OCI-LY7 (cell line): ENCODE measurements around the gene RASGRP3. TPM values are rescaled to one million over a fixed set of nuclear protein-coding genes. Genes with fewer than 3 reads are reported as not detected.
"Not testable (repeated sequence)": the region's sequence is repeated elsewhere in the genome, so short reads cannot be mapped to it uniquely, and the experiment has no call there.

Source experiments
- BruUV-seq: library from RNA; stranded (reverse); fragments of 400-500 nt; replicated peaks from 2 replicates; lab custom pipeline; 2021; lab: Mats Ljungman, UMichigan
- CTCF ChIA-PET: fragments of 300-600 bp; sonication (Branson Sonifier 250); formaldehyde crosslinking; loops from one replicate; lab custom pipeline; 2022; ENCODE audit warnings: antibody characterized with exemption; ENCODE audit not compliant: unreplicated experiment; lab: Charles Lee
- POLR2A ChIA-PET: fragments of 300-600 bp; sonication (Branson Sonifier 250); formaldehyde crosslinking; loops from one replicate; lab custom pipeline; 2022; ENCODE audit warnings: antibody characterized with exemption; lab: Charles Lee
- DNase-seq: peaks from one replicate; pipeline ENCODE4 v3.0.0-alpha.2; 2015; ENCODE audit warnings: low spot score
- H2AFZ ChIP-seq: fragments of 200-600 bp; sonication (generic), shearing (Covaris generic); 2 replicates; pipeline ENCODE4 v1.6.1; 2014; ENCODE audit warnings: mild to moderate bottlenecking, antibody characterized with exemption, low read length, moderate library complexity
- H3K27ac ChIP-seq: fragments of 200-600 bp; sonication (generic); 2 replicates; pipeline ENCODE4 v1.5.1; 2014; ENCODE audit warnings: mixed run types, low read depth, mild to moderate bottlenecking, moderate library complexity, low read length, inconsistent platforms; ENCODE audit not compliant: poor library complexity, severe bottlenecking
- H3K36me3 ChIP-seq: fragments of 200-600 bp; sonication (generic); 2 replicates; pipeline ENCODE4 v1.6.1; 2014; ENCODE audit warnings: mild to moderate bottlenecking, antibody characterized with exemption, low read length, moderate library complexity, mixed read lengths; ENCODE audit not compliant: insufficient read depth
- H3K4me1 ChIP-seq: fragments of 200-600 bp; sonication (generic); 2 replicates; pipeline ENCODE4 v1.5.1; 2014; ENCODE audit warnings: mild to moderate bottlenecking, low read length; ENCODE audit not compliant: insufficient read depth, poor library complexity, severe bottlenecking
- H3K4me2 ChIP-seq: fragments of 200-600 bp; sonication (generic); 2 replicates; pipeline ENCODE4 v1.6.1; 2014; ENCODE audit warnings: mild to moderate bottlenecking, low read length
- H3K4me3 ChIP-seq: fragments of 200-600 bp; sonication (generic); 2 replicates; pipeline ENCODE4 v1.5.1; 2014; ENCODE audit warnings: mild to moderate bottlenecking, low read depth, low read length; ENCODE audit not compliant: poor library complexity, severe bottlenecking
- H3K79me2 ChIP-seq: fragments of 200-600 bp; sonication (generic); 2 replicates; pipeline ENCODE4 v1.6.1; 2016; ENCODE audit warnings: low read depth, mild to moderate bottlenecking, low read length, moderate library complexity, mixed read lengths; ENCODE audit not compliant: insufficient read depth
- H3K9me2 ChIP-seq: fragments of 200-600 bp; sonication (generic); 2 replicates; pipeline ENCODE4 v1.6.1; 2016; ENCODE audit warnings: mild to moderate bottlenecking, low read length, mixed read lengths; ENCODE audit not compliant: insufficient read depth
- H3K9me3 ChIP-seq: fragments of 200-600 bp; sonication (generic); 2 replicates; pipeline ENCODE4 v1.6.1; 2014; ENCODE audit warnings: mild to moderate bottlenecking, mixed run types, low read length, mixed read lengths
- H4K20me1 ChIP-seq: fragments of 200-600 bp; sonication (generic); 2 replicates; pipeline ENCODE4 v1.6.1; 2014; ENCODE audit warnings: mild to moderate bottlenecking, antibody characterized with exemption, low read length, moderate library complexity, mixed read lengths; ENCODE audit not compliant: insufficient read depth
- EZH2phosphoT487 ChIP-seq: fragments of 200-600 bp; sonication (generic); IDR thresholded peaks from 2 replicates; pipeline ENCODE4 v1.6.1; 2018; ENCODE audit warnings: low read depth, borderline replicate concordance, mild to moderate bottlenecking, mixed run types, antibody characterized with exemption, low read length, moderate library complexity, mixed read lengths
- intact Hi-C: fragments of 100-400 bp; cut with micrococcal nuclease; formaldehyde crosslinking; loops from one replicate; pipeline ENCODE4 v1.10.0; 2022; ENCODE audit not compliant: unreplicated experiment
- total RNA-seq, 2 experiments: library from RNA; depleted of rRNA in 1 of 2; stranded (reverse); fragments of >200 nt in 1 of 2; shearing (Covaris generic) in 1 of 2; gene quantifications; 2 replicates each; pipeline ENCODE4 v1.2.3, GENCODE V29; 2014 to 2022
- TF ChIP-seq, protein P1 (sequence below): fragments of 200-600 bp; sonication (generic); conservative IDR thresholded peaks from 2 replicates; pipeline ENCODE4 v1.5.1; 2014; ENCODE audit warnings: mild to moderate bottlenecking, antibody characterized with exemption, low read length, moderate library complexity, mixed read lengths

Gene RASGRP3
- total RNA-seq, 2 experiments from 2014 or later: 5.1 to 8.7 TPM

DNA sequence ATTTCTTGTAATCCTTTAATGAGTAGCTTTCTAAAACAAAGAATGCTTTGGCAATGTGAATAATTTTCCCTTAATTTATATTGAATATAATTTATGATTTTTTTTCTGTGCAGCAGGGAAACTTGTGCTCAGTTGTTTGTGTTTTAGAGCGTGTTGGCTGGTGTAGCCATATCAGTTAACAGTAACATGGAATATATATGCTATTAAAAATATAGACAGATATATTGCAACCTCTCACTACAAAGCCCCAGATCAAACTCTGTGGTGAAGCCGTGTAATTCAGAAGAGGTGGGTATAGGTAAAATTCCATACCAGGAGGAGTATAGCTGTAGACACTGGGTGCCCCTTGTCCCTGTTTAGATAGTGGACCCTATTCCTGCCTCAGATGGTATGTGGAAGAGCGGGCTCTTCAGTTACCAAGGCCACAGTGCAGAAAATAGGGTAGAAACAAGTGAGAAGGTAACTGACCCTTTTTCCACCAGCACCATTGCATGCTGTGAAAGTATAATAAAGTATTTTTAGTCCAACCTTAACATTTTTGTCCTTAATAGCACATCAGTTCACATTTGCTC lies 18.1 kb upstream of the RASGRP3 start:
- no peaks in the 10 kb centered on the region for H4K20me1 ChIP-seq
- BruUV-seq: no TSS peak
- POLR2A ChIA-PET: no interaction called here

DNA sequence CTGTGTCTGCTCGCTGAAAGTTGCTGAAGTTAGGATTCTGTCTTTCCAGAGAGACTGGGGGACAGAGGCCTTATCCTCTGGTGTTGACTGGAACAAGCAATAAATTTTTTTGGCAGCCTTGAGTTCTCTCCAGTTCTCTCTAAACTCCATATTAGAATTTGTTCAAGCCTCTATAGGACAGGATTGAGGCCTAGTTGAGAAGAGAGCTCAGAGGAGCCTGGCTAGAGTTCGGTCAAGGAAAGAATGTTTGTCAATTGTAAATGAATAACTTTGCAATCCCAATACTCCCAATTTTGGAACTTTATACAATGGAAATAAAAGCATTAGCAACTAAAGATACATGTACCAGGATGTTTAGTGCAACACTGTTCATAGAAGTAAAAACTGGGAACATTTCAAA lies 16.7 kb upstream of the RASGRP3 start:
- CTCF ChIA-PET: no interaction called here
- BruUV-seq: no TSS peak
- Histone ChIP-seq H3K4me2 (no peak overlapping the region), H3K27ac (no peak overlapping the region), H4K20me1 (no peaks in the 10 kb centered on the region), H2AFZ (no peak overlapping the region), H3K9me2 (no peaks in the 10 kb centered on the region), H3K36me3 (no peaks in the 10 kb centered on the region), H3K9me3 (no peaks in the 10 kb centered on the region), H3K4me1 (no peaks in the 10 kb centered on the region), H3K4me3 (no peak overlapping the region), H3K79me2 (no peaks in the 10 kb centered on the region)
- POLR2A ChIA-PET: no interaction called here
- no peak for TF ChIP-seq EZH2phosphoT487
- TF ChIP-seq, protein P1, sequence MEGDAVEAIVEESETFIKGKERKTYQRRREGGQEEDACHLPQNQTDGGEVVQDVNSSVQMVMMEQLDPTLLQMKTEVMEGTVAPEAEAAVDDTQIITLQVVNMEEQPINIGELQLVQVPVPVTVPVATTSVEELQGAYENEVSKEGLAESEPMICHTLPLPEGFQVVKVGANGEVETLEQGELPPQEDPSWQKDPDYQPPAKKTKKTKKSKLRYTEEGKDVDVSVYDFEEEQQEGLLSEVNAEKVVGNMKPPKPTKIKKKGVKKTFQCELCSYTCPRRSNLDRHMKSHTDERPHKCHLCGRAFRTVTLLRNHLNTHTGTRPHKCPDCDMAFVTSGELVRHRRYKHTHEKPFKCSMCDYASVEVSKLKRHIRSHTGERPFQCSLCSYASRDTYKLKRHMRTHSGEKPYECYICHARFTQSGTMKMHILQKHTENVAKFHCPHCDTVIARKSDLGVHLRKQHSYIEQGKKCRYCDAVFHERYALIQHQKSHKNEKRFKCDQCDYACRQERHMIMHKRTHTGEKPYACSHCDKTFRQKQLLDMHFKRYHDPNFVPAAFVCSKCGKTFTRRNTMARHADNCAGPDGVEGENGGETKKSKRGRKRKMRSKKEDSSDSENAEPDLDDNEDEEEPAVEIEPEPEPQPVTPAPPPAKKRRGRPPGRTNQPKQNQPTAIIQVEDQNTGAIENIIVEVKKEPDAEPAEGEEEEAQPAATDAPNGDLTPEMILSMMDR: no peak
- no peak for DNase-seq
- intact Hi-C loops: no loop called here

More for the DNA sequence above, 18.1 kb upstream of the RASGRP3 start:
- no peak overlapping the region for H2AFZ ChIP-seq
- TF ChIP-seq, protein P1: no peak
- TF ChIP-seq EZH2phosphoT487: no peak
- H3K9me2 ChIP-seq: no peaks in the 10 kb centered on the region
- DNase-seq: no peak
- CTCF ChIA-PET: interaction anchor here (0.6 kb wide), 1 partner anchor 99 kb away, joined by 3 read pairs; no protein-coding TSS in a partner anchor
- H3K79me2 ChIP-seq: no peaks in the 10 kb centered on the region
- H3K27ac ChIP-seq: no peak overlapping the region
- intact Hi-C loops: no loop called here
- H3K36me3 ChIP-seq: no peaks in the 10 kb centered on the region
- H3K4me2 ChIP-seq: no peak overlapping the region
- no peaks in the 10 kb centered on the region for H3K9me3 ChIP-seq
- H3K4me1 ChIP-seq: no peaks in the 10 kb centered on the region
- H3K4me3 ChIP-seq: no peak overlapping the region

DNA sequence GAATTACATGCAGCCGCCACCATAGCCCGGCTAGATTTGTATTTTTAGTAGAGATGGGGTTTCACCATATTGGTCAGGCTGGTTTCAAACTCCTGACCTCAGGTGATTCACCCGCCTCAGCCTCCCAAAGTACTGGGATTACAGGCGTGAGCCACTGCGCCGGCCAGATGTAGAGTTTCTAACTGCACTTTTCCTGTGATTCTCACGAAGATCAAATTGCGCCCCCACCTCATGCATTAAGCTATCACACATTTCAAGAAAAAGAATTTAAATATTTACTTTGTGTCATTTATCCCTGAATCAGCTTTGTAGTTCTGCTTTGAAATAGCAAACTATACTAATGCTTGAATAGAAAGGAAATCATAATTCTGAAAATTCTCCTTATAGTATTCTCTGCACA lies 13.9 kb upstream of the RASGRP3 start:
- not testable (repeated sequence) for BruUV-seq, H4K20me1 ChIP-seq

More for the DNA sequence above, 13.9 kb upstream of the RASGRP3 start:
- H3K9me3 ChIP-seq, H3K79me2 ChIP-seq, CTCF ChIA-PET, intact Hi-C loops, H2AFZ ChIP-seq, H3K4me1 ChIP-seq, H3K4me3 ChIP-seq, H3K9me2 ChIP-seq, DNase-seq, H3K27ac ChIP-seq, H3K36me3 ChIP-seq, H3K4me2 ChIP-seq, POLR2A ChIA-PET: not testable (repeated sequence)
